WERI-Rb-1 (cell line): ENCODE measurements around the gene EHD4.

Experiments
- DNase-seq: peaks from one replicate; pipeline ENCODE4 v3.0.0-alpha.2; 2020
- H3K27ac ChIP-seq: fragments of 250-450 bp; sonication (Bioruptor Pico); 2 replicates; pipeline ENCODE4 v1.5.1; 2020; ENCODE audit warnings: mild to moderate bottlenecking, moderate library complexity
- H3K27me3 ChIP-seq: fragments of 250-450 bp; sonication (Bioruptor Pico); 2 replicates; pipeline ENCODE4 v1.5.1; 2021; ENCODE audit warnings: mild to moderate bottlenecking, low read depth, moderate library complexity; ENCODE audit not compliant: insufficient read depth, severe bottlenecking
- H3K36me3 ChIP-seq: fragments of 250-450 bp; sonication (Bioruptor Pico); 2 replicates; pipeline ENCODE4 v1.5.1; 2020; ENCODE audit warnings: mild to moderate bottlenecking, moderate library complexity
- H3K4me3 ChIP-seq: 2 replicates; pipeline ENCODE4 v1.5.1; 2011; ENCODE audit warnings: low read depth, mild to moderate bottlenecking, control low read depth, low read length
- H3K9me3 ChIP-seq: fragments of 250-450 bp; sonication (Bioruptor Pico); 2 replicates; pipeline ENCODE4 v1.5.1; 2021; ENCODE audit warnings: mild to moderate bottlenecking, moderate library complexity; ENCODE audit not compliant: severe bottlenecking
- CTCF ChIP-seq: IDR thresholded peaks from 2 replicates; pipeline ENCODE4 v1.5.1; 2011; ENCODE audit warnings: low read depth, mild to moderate bottlenecking, control low read depth, inconsistent platforms, low read length

The EHD4 gene

GRCh38 chr15:41866872-41867579, 105.3 kb downstream of the EHD4 start:
- DNase-seq, result no peak
- Histone ChIP-seq H3K36me3 (no peaks in the 10 kb centered on the region), H3K27me3 (no peaks in the 10 kb centered on the region), H3K9me3 (no peaks in the 10 kb centered on the region), H3K27ac (no peak overlapping the region), H3K4me3 (no peak overlapping the region)
- no peak for TF ChIP-seq CTCF

- no peak for TF ChIP-seq CTCF
- no peaks in the 10 kb centered on the region for H3K36me3 ChIP-seq
- no peak overlapping the region for H3K27ac ChIP-seq
- H3K4me3 ChIP-seq, result no peak overlapping the region
- no peak for DNase-seq
- no peaks in the 10 kb centered on the region for H3K9me3 ChIP-seq
- H3K27me3 ChIP-seq, result no peaks in the 10 kb centered on the region
Observed at GRCh38 chr15:41866263-41866703, 106.1 kb downstream of the EHD4 start.

- Histone ChIP-seq H3K27me3 (no peaks in the 10 kb centered on the region), H3K4me3 (no peak overlapping the region), H3K27ac (no peak overlapping the region), H3K9me3 (no peaks in the 10 kb centered on the region), H3K36me3 (no peaks in the 10 kb centered on the region)
- DNase-seq, result no peak
- no peak for TF ChIP-seq CTCF
Observed at GRCh38 chr15:41865490-41866055, 106.8 kb downstream of the EHD4 start.

GRCh38 chr15:41862515-41863116, 109.7 kb downstream of the EHD4 start:
- no peak overlapping the region for H3K4me3 ChIP-seq
- H3K36me3 ChIP-seq, result no peaks in the 10 kb centered on the region
- no peak for TF ChIP-seq CTCF
- H3K27me3 ChIP-seq, result no peaks in the 10 kb centered on the region
- H3K27ac ChIP-seq, result no peak overlapping the region
- no peak for DNase-seq
- H3K9me3 ChIP-seq, result no peaks in the 10 kb centered on the region

- TF ChIP-seq CTCF, result no peak
- no peak overlapping the region for H3K27ac ChIP-seq
- H3K9me3 ChIP-seq, result no peaks in the 10 kb centered on the region
- DNase-seq, result no peak
- no peak overlapping the region for H3K4me3 ChIP-seq
- no peaks in the 10 kb centered on the region for H3K27me3 ChIP-seq
- no peaks in the 10 kb centered on the region for H3K36me3 ChIP-seq
Observed at GRCh38 chr15:41861736-41862356, 110.5 kb downstream of the EHD4 start.
